ENCODE data around the gene ST3GAL3. TPM values are rescaled to one million over a fixed set of nuclear protein-coding genes. Genes with fewer than 3 reads are reported as not detected.

Gene ST3GAL3
- total RNA-seq, 2 donors from 2014 or later = 15.5 to 20.6 TPM

DNA sequence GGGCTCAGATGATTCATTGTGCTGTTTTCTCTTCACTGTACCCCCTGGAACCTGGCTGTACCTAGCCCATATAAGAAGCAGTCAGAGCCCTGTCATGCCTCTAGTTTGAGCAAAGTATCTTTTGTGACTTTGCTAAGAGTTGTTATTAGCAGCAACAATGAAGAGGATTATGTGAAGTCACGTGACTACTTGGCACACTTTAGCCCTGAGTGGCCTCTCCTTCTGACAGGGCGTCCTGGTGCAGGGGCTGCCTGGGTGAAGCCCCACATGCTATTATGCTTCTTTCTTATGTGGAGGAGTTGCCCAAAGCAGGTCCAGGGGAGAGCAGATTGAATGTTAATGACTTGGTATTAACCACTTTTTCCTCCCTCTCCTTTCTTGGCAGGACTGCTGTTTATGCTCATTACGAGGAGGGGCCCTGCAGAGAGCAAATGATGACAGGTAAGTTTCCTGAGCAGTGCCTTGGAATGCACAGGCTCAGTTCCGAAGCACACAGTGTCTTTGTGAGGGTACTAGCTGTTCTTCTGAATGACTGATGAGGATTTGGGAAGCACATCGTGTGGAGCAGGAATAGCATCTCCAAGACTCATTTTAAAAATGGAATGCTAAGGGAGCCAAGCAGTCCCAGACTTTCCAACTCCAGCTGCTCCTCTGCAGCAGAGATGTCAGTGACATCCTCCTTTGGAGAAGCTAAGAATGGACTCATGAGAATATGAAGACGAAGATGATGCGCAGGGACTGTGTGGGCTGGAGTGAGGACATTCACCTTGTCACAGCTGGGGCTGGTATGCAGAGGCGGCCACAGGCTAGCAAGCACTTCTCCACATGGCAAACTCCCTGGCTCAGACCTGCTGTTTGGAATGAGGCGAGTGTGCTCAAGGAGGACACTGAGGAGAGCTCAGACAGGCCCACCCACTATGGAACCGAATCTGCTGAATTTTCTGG, 15.2 kb upstream of the ST3GAL3 start:
- no peaks in the 10 kb centered on the region for H3K9me3 ChIP-seq
- H3K4me1 ChIP-seq = no peaks in the 10 kb centered on the region
- no peak overlapping the region for H3K4me3 ChIP-seq
- DNase-seq (ENCODE audit: low spot score) = no peak
- TF ChIP-seq CTCF (IDR thresholded peaks at IDR 0.05) = no peak
- H3K36me3 ChIP-seq = peaks cover 99% of the 10 kb centered on the region
- H3K27me3 ChIP-seq = no peaks in the 10 kb centered on the region
- no peak overlapping the region for H3K27ac ChIP-seq

- Histone ChIP-seq H3K36me3 (peaks cover 100% of the 10 kb centered on the region), H3K27ac (no peak overlapping the region), H3K4me3 (no peak overlapping the region), H3K9me3 (no peaks in the 10 kb centered on the region), H3K27me3 (no peaks in the 10 kb centered on the region), H3K4me1 (no peaks in the 10 kb centered on the region)
- no peak for DNase-seq (ENCODE audit: low spot score)
- no peak for TF ChIP-seq CTCF (IDR thresholded peaks at IDR 0.05)
Measured at GRCh38 chr1:43693371-43693770, 14.0 kb upstream of the ST3GAL3 start.

DNA sequence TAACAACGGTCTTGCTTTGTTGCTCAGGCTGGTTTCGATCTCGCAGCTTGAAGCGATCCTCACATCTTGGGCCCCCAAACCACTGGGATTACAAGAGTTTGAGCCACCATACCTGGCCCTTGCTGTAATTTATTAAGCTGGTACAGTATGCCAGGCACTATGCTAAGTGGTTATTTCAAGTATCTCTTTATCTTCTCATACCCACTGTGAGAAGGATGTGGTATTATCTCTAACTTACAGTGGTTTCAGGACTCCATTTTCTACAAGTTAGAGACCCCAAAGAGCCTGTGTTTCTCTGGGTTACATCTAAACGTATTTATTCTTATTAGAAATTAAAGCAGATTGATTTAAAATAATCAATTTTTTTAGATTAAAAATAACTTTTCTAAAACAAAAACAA, 8.1 kb upstream of the ST3GAL3 start:
- H3K4me1 ChIP-seq = no peaks in the 10 kb centered on the region
- no peak overlapping the region for H3K27ac ChIP-seq
- H3K4me3 ChIP-seq = no peak overlapping the region
- no peaks in the 10 kb centered on the region for H3K27me3 ChIP-seq
- TF ChIP-seq CTCF (IDR thresholded peaks at IDR 0.05) = no peak
- H3K36me3 ChIP-seq = peaks cover 93% of the 10 kb centered on the region
- no peaks in the 10 kb centered on the region for H3K9me3 ChIP-seq
- no peak for DNase-seq (ENCODE audit: low spot score)

GRCh38 chr1:43703836-43704235, 3.5 kb upstream of the ST3GAL3 start:
- Histone ChIP-seq H3K9me3 (no peaks in the 10 kb centered on the region), H3K27me3 (no peaks in the 10 kb centered on the region), H3K4me1 (peaks cover 0 to 20% of the 10 kb centered on the region in 2 donors), H3K27ac (no peak overlapping the region), H3K4me3 (no peak overlapping the region), H3K36me3 (peaks cover 56% of the 10 kb centered on the region)
- no peak for TF ChIP-seq CTCF (IDR thresholded peaks at IDR 0.05)
- no peak for DNase-seq (ENCODE audit: low spot score)

GRCh38 chr1:43704838-43705237, 2.5 kb upstream of the ST3GAL3 start:
- H3K9me3 ChIP-seq = no peaks in the 10 kb centered on the region
- no peak overlapping the region for H3K27ac ChIP-seq
- no peak for DNase-seq (ENCODE audit: low spot score)
- H3K4me3 ChIP-seq = no peak overlapping the region
- peaks cover 49% of the 10 kb centered on the region for H3K36me3 ChIP-seq
- peaks cover 0 to 22% of the 10 kb centered on the region in 2 donors for H3K4me1 ChIP-seq
- TF ChIP-seq CTCF (IDR thresholded peaks at IDR 0.05) = no peak
- H3K27me3 ChIP-seq = no peaks in the 10 kb centered on the region

All from right atrium auricular region (tissue), 2 donors.